ENCODE measurements around the gene FAAP20. TPM values are rescaled to one million over a fixed set of nuclear protein-coding genes. Genes with fewer than 3 reads are reported as not detected.

FAAP20 gene
- total and polyA plus RNA-seq, 2 experiments from 2014 or later: 79.1 to 167 TPM

DNA sequence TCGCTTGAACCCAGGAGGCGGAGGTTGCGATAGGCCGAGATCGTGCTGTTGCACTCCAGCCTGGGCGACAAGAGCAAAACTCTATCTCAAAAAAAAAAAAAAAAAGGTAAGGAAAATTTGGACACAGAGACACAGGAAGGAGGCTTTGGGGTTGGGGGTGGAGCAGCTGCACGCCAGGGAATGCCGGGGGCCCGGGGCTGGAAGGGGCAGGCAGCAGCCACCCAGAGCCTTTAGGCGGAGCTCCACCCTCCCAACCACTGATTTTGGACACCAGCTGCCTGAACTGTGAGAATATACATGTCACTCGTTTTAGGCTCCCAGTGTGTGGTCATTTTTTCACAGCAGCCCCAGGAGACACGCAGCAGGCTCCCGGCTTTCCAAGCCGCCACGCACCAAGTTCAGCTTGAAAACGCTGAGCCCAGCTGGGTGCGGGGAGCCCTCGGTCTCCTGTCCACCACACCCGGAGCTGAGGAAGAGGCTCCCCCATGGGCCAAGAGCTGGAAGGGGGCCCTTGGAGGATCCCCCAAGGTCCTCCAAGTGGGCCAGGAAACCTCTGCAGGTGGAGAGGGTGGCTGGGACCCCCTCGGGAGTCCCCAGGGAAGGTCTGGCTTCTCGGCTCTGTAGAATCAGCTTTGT, 5.9 kb upstream of the FAAP20 start:
- peaks cover 10% of the 10 kb centered on the region for H3K27me3 Mint-ChIP-seq (ENCODE audit: insufficient read depth, low read depth, poor library complexity)
- Histone ChIP-seq H2AFZ (no peak overlapping the region), H3K4me1 (ENCODE audit: insufficient read depth) (0 out of 2 replicates have a peak, but pooled peaks cover 5% of the 10 kb centered on the region), H4K20me1 (replicated peaks; ENCODE audit: insufficient read depth) (no peaks in the 10 kb centered on the region), H3K4me3 (no peak overlapping the region), H3K36me3 (ENCODE audit: insufficient read depth) (no peaks in the 10 kb centered on the region), H3K27me3 (ENCODE audit: insufficient read depth) (no peaks in the 10 kb centered on the region), H3K4me2 (no peak overlapping the region), H3F3A (replicated peaks; ENCODE audit: low read depth) (peaks cover 5% of the 10 kb centered on the region; the same call in 1 of the 2 replicates), H3K9me2 (ENCODE audit: insufficient read depth) (no peaks in the 10 kb centered on the region), H3K27ac (ENCODE audit: low read depth) (no peak overlapping the region), H3K79me2 (replicated peaks; ENCODE audit: insufficient read depth) (no peaks in the 10 kb centered on the region; the same call in 1 of the 2 replicates)
- no peak overlapping the region for H3K27ac Mint-ChIP-seq
- ATAC-seq: no peak
- DNase-seq (ENCODE audit: low spot score): no peak
- H3K4me1 Mint-ChIP-seq: peaks cover 10% of the 10 kb centered on the region; the same call in 2 of the 3 replicates
- H3K4me3 Mint-ChIP-seq: no peak overlapping the region
- no peaks in the 10 kb centered on the region for H3K36me3 Mint-ChIP-seq (ENCODE audit: low read depth)
- TF ChIP-seq ZNF331 (CRISPR knock-in tag; IDR thresholded peaks at IDR 0.05; ENCODE audit: low read depth): no peak
- no peak for TF ChIP-seq EZH2phosphoT487 (IDR thresholded peaks at IDR 0.05; ENCODE audit: unreplicated experiment)
- no peak for TF ChIP-seq POLR2AphosphoS5 (IDR thresholded peaks at IDR 0.05; ENCODE audit: low read depth)
- TF ChIP-seq, protein P1, sequence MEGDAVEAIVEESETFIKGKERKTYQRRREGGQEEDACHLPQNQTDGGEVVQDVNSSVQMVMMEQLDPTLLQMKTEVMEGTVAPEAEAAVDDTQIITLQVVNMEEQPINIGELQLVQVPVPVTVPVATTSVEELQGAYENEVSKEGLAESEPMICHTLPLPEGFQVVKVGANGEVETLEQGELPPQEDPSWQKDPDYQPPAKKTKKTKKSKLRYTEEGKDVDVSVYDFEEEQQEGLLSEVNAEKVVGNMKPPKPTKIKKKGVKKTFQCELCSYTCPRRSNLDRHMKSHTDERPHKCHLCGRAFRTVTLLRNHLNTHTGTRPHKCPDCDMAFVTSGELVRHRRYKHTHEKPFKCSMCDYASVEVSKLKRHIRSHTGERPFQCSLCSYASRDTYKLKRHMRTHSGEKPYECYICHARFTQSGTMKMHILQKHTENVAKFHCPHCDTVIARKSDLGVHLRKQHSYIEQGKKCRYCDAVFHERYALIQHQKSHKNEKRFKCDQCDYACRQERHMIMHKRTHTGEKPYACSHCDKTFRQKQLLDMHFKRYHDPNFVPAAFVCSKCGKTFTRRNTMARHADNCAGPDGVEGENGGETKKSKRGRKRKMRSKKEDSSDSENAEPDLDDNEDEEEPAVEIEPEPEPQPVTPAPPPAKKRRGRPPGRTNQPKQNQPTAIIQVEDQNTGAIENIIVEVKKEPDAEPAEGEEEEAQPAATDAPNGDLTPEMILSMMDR (conservative IDR thresholded peaks at IDR 0.05; ENCODE audit: low read depth in 2 of 2): no peak
- TF ChIP-seq, protein P2, sequence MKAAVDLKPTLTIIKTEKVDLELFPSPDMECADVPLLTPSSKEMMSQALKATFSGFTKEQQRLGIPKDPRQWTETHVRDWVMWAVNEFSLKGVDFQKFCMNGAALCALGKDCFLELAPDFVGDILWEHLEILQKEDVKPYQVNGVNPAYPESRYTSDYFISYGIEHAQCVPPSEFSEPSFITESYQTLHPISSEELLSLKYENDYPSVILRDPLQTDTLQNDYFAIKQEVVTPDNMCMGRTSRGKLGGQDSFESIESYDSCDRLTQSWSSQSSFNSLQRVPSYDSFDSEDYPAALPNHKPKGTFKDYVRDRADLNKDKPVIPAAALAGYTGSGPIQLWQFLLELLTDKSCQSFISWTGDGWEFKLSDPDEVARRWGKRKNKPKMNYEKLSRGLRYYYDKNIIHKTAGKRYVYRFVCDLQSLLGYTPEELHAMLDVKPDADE (IDR thresholded peaks at IDR 0.05): no peak
- no peak for TF ChIP-seq JUNB (IDR thresholded peaks at IDR 0.05; ENCODE audit: unreplicated experiment)
- no peak for TF ChIP-seq CREB1 (CRISPR knock-in tag; IDR thresholded peaks at IDR 0.05; ENCODE audit: low read depth)
- no peak for TF ChIP-seq ZNF114 (CRISPR knock-in tag; IDR thresholded peaks at IDR 0.05)
- TF ChIP-seq, protein P3, sequence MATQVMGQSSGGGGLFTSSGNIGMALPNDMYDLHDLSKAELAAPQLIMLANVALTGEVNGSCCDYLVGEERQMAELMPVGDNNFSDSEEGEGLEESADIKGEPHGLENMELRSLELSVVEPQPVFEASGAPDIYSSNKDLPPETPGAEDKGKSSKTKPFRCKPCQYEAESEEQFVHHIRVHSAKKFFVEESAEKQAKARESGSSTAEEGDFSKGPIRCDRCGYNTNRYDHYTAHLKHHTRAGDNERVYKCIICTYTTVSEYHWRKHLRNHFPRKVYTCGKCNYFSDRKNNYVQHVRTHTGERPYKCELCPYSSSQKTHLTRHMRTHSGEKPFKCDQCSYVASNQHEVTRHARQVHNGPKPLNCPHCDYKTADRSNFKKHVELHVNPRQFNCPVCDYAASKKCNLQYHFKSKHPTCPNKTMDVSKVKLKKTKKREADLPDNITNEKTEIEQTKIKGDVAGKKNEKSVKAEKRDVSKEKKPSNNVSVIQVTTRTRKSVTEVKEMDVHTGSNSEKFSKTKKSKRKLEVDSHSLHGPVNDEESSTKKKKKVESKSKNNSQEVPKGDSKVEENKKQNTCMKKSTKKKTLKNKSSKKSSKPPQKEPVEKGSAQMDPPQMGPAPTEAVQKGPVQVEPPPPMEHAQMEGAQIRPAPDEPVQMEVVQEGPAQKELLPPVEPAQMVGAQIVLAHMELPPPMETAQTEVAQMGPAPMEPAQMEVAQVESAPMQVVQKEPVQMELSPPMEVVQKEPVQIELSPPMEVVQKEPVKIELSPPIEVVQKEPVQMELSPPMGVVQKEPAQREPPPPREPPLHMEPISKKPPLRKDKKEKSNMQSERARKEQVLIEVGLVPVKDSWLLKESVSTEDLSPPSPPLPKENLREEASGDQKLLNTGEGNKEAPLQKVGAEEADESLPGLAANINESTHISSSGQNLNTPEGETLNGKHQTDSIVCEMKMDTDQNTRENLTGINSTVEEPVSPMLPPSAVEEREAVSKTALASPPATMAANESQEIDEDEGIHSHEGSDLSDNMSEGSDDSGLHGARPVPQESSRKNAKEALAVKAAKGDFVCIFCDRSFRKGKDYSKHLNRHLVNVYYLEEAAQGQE (IDR thresholded peaks at IDR 0.05; ENCODE audit: unreplicated experiment): no peak
- no peak for TF ChIP-seq NANOG (IDR thresholded peaks at IDR 0.05; ENCODE audit: borderline replicate concordance)
- TF ChIP-seq, protein P4, sequence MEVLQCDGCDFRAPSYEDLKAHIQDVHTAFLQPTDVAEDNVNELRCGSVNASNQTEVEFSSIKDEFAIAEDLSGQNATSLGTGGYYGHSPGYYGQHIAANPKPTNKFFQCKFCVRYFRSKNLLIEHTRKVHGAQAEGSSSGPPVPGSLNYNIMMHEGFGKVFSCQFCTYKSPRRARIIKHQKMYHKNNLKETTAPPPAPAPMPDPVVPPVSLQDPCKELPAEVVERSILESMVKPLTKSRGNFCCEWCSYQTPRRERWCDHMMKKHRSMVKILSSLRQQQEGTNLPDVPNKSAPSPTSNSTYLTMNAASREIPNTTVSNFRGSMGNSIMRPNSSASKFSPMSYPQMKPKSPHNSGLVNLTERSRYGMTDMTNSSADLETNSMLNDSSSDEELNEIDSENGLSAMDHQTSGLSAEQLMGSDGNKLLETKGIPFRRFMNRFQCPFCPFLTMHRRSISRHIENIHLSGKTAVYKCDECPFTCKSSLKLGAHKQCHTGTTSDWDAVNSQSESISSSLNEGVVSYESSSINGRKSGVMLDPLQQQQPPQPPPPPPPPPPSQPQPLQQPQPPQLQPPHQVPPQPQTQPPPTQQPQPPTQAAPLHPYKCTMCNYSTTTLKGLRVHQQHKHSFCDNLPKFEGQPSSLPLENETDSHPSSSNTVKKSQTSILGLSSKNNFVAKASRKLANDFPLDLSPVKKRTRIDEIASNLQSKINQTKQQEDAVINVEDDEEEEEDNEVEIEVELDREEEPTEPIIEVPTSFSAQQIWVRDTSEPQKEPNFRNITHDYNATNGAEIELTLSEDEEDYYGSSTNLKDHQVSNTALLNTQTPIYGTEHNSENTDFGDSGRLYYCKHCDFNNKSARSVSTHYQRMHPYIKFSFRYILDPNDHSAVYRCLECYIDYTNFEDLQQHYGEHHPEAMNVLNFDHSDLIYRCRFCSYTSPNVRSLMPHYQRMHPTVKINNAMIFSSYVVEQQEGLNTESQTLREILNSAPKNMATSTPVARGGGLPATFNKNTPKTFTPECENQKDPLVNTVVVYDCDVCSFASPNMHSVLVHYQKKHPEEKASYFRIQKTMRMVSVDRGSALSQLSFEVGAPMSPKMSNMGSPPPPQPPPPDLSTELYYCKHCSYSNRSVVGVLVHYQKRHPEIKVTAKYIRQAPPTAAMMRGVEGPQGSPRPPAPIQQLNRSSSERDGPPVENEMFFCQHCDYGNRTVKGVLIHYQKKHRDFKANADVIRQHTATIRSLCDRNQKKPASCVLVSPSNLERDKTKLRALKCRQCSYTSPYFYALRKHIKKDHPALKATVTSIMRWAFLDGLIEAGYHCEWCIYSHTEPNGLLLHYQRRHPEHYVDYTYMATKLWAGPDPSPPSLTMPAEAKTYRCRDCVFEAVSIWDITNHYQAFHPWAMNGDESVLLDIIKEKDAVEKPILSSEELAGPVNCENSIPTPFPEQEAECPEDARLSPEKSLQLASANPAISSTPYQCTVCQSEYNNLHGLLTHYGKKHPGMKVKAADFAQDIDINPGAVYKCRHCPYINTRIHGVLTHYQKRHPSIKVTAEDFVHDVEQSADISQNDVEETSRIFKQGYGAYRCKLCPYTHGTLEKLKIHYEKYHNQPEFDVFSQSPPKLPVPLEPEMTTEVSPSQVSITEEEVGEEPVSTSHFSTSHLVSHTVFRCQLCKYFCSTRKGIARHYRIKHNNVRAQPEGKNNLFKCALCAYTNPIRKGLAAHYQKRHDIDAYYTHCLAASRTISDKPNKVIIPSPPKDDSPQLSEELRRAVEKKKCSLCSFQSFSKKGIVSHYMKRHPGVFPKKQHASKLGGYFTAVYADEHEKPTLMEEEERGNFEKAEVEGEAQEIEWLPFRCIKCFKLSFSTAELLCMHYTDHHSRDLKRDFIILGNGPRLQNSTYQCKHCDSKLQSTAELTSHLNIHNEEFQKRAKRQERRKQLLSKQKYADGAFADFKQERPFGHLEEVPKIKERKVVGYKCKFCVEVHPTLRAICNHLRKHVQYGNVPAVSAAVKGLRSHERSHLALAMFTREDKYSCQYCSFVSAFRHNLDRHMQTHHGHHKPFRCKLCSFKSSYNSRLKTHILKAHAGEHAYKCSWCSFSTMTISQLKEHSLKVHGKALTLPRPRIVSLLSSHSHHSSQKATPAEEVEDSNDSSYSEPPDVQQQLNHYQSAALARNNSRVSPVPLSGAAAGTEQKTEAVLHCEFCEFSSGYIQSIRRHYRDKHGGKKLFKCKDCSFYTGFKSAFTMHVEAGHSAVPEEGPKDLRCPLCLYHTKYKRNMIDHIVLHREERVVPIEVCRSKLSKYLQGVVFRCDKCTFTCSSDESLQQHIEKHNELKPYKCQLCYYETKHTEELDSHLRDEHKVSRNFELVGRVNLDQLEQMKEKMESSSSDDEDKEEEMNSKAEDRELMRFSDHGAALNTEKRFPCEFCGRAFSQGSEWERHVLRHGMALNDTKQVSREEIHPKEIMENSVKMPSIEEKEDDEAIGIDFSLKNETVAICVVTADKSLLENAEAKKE (CRISPR knock-in tag; IDR thresholded peaks at IDR 0.05): no peak
- no peak for TF ChIP-seq STAT1 (IDR thresholded peaks at IDR 0.05; ENCODE audit: unreplicated experiment)
- no peak for TF ChIP-seq EZH2 (IDR thresholded peaks at IDR 0.05; ENCODE audit: low read depth, unreplicated experiment)
- no peaks in the 10 kb centered on the region for H3K9me3 Mint-ChIP-seq
